Keratinocyte (primary cell): Measurements from ENCODE around the gene PLD1.

ENCODE experiments used
- CTCF ChIP-seq, 3 experiments: IDR thresholded peaks in 1 of 3; conservative IDR thresholded peaks in 1 of 3; optimal IDR thresholded peaks in 1 of 3; 2 replicates in 2 of 3; 3 replicates in 1 of 3; pipeline versions ENCODE3 to v1.5.1; 2011; ENCODE audit warnings: low read length in 3 of 3, mild to moderate bottlenecking in 3 of 3, moderate library complexity in 2 of 3, control low read depth in 1 of 3, inconsistent platforms in 1 of 3; ENCODE audit not compliant: insufficient read depth in 2 of 3; ENCODE audit errors: extremely low read depth in 1 of 3
- EZH2 ChIP-seq: IDR thresholded peaks from one replicate; pipeline ENCODE4 v1.6.1; 2012; ENCODE audit warnings: inconsistent platforms, mild to moderate bottlenecking, low read length, moderate library complexity

DNA sequence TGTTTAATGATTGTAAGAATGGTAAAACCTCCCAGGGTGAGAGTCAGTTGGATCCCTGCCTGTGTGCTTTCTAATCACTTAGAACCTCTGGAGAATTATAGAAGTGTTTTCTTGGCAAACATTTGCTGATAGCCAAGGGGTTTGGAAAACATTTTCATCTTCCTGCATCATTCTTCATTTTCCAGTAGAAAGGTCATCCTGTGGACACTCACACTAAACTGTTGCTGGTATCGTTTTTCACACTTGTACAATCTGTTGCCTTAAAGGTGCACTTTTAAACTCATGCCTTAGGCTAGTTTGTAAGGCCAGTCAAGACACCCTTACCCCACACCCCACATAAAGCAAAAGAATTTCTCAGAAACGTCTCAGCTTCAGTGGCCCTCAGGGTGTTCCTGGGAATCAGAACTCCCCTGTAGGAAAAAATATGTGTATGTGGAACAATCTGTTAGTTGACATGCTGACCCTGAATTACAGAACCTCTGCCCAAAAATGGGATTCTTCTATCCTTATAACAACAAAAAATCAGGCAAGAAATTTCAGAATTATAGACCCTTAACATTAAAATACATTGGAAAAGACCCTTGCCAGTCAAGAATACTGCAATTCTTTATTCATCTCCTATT is 5.8 kb upstream of the PLD1 start:
- TF ChIP-seq EZH2 = no peak
- TF ChIP-seq CTCF (optimal IDR thresholded peaks at IDR 0.05 in 1 of 3, IDR thresholded peaks at IDR 0.05 in 1 of 3, conservative IDR thresholded peaks at IDR 0.05 in 1 of 3; ENCODE audit: extremely low read depth in 1 of 3, insufficient read depth in 2 of 3, low read length in 3 of 3) = no peak
